ENCODE results near the gene PPDPF. TPM values are rescaled to one million over a fixed set of nuclear protein-coding genes. Genes with fewer than 3 reads are reported as not detected.

Gene PPDPF
- total and polyA plus RNA-seq, 2 donors (not counting 1 experiment from before 2014, with no cell fraction given), result 34.0 to 58.0 TPM

GRCh38 chr20:63536997-63537524, 16.5 kb downstream of the PPDPF start, which contains the start of gene PTK6:
Gene PTK6, minus strand, starts transcription at chr20:63537376. Its CDS starts 62 bp downstream, at chr20:63537314.
- Histone ChIP-seq H3K9ac (ENCODE audit: insufficient read depth, low read length) (peak within 1 kb of the TSS; percentile 30), H3K36me3 (ENCODE audit: control insufficient read depth, insufficient read depth, low read length) (no peaks in the 10 kb centered on the region), H2AFZ (ENCODE audit: low read length) (peak within 1 kb of the TSS; percentile 61), H3K4me2 (ENCODE audit: extremely low read depth, insufficient read depth, low read length) (peak within 1 kb of the TSS; percentile 8), H3K27ac (ENCODE audit: insufficient read depth, low read length) (no peak within 1 kb of the TSS), H3K27me3 (ENCODE audit: control insufficient read depth, insufficient read depth, low read length) (peaks cover 2% of the 10 kb centered on the region), H3K79me2 (ENCODE audit: control insufficient read depth, insufficient read depth, low read length) (no peaks in the 10 kb centered on the region), H3K4me3 (replicated peaks in 1 of 4; ENCODE audit: control extremely low read depth in 1 of 4, insufficient read depth in 1 of 4, low read depth in 3 of 4, low read length in 4 of 4) (peak within 1 kb of the TSS in 1 of 4 experiments; percentile 28), H4K20me1 (ENCODE audit: control insufficient read depth, extremely low read depth, insufficient read depth, low read length) (no peaks in the 10 kb centered on the region), H3K9me3 (ENCODE audit: control insufficient read depth, insufficient read depth, low read depth, low read length) (no peaks in the 10 kb centered on the region), H3K4me1 (ENCODE audit: control insufficient read depth, extremely low read depth, insufficient read depth, low read length) (peaks cover 5% of the 10 kb centered on the region)
- DNase-seq (ENCODE audit: low read depth in 2 of 2), result no peak
- TF ChIP-seq EZH2 (IDR thresholded peaks at IDR 0.05; ENCODE audit: low read length, missing control alignments), result no peak
- TF ChIP-seq CTCF (conservative IDR thresholded peaks at IDR 0.05 in 1 of 2, IDR thresholded peaks at IDR 0.05 in 1 of 2; ENCODE audit: low read depth in 1 of 2, low read length in 2 of 2), result no peak

GRCh38 chr20:63537525-63538203, 17.1 kb downstream of the PPDPF start:
- H3K27ac ChIP-seq (ENCODE audit: insufficient read depth, low read length), result no peak overlapping the region
- H3K9ac ChIP-seq (ENCODE audit: insufficient read depth, low read length), result peak overlapping the region; percentile 30
- H3K9me3 ChIP-seq (ENCODE audit: control insufficient read depth, insufficient read depth, low read depth, low read length), result no peaks in the 10 kb centered on the region
- peaks cover 5% of the 10 kb centered on the region for H3K4me1 ChIP-seq (ENCODE audit: control insufficient read depth, extremely low read depth, insufficient read depth, low read length)
- peak; percentile 79 to 91 for DNase-seq (ENCODE audit: low read depth in 2 of 2)
- H3K27me3 ChIP-seq (ENCODE audit: control insufficient read depth, insufficient read depth, low read length), result no peaks in the 10 kb centered on the region
- peak overlapping the region; percentile 8 for H3K4me2 ChIP-seq (ENCODE audit: extremely low read depth, insufficient read depth, low read length)
- no peak for TF ChIP-seq EZH2 (IDR thresholded peaks at IDR 0.05; ENCODE audit: low read length, missing control alignments)
- TF ChIP-seq CTCF (conservative IDR thresholded peaks at IDR 0.05 in 1 of 2, IDR thresholded peaks at IDR 0.05 in 1 of 2; ENCODE audit: low read depth in 1 of 2, low read length in 2 of 2), result peak; percentile 73 to 91
- peak overlapping the region in 1 of 4 experiments; percentile 28 for H3K4me3 ChIP-seq (replicated peaks in 1 of 4; ENCODE audit: control extremely low read depth in 1 of 4, insufficient read depth in 1 of 4, low read depth in 3 of 4, low read length in 4 of 4)
- peak overlapping the region; percentile 61 for H2AFZ ChIP-seq (ENCODE audit: low read length)
- no peaks in the 10 kb centered on the region for H3K36me3 ChIP-seq (ENCODE audit: control insufficient read depth, insufficient read depth, low read length)
- H3K79me2 ChIP-seq (ENCODE audit: control insufficient read depth, insufficient read depth, low read length), result no peaks in the 10 kb centered on the region
- no peaks in the 10 kb centered on the region for H4K20me1 ChIP-seq (ENCODE audit: control insufficient read depth, extremely low read depth, insufficient read depth, low read length)

GRCh38 chr20:63538204-63539091, 17.9 kb downstream of the PPDPF start:
- Histone ChIP-seq H2AFZ (ENCODE audit: low read length) (peak overlapping the region; percentile 61), H3K79me2 (ENCODE audit: control insufficient read depth, insufficient read depth, low read length) (no peaks in the 10 kb centered on the region), H3K9ac (ENCODE audit: insufficient read depth, low read length) (no peak overlapping the region), H3K36me3 (ENCODE audit: control insufficient read depth, insufficient read depth, low read length) (no peaks in the 10 kb centered on the region), H3K27ac (ENCODE audit: insufficient read depth, low read length) (no peak overlapping the region), H4K20me1 (ENCODE audit: control insufficient read depth, extremely low read depth, insufficient read depth, low read length) (no peaks in the 10 kb centered on the region), H3K9me3 (ENCODE audit: control insufficient read depth, insufficient read depth, low read depth, low read length) (no peaks in the 10 kb centered on the region), H3K27me3 (ENCODE audit: control insufficient read depth, insufficient read depth, low read length) (no peaks in the 10 kb centered on the region), H3K4me1 (ENCODE audit: control insufficient read depth, extremely low read depth, insufficient read depth, low read length) (peaks cover 5% of the 10 kb centered on the region), H3K4me2 (ENCODE audit: extremely low read depth, insufficient read depth, low read length) (peak overlapping the region; percentile 8), H3K4me3 (replicated peaks in 1 of 4; ENCODE audit: control extremely low read depth in 1 of 4, insufficient read depth in 1 of 4, low read depth in 3 of 4, low read length in 4 of 4) (peak overlapping the region in 1 of 4 experiments; percentile 28)
- DNase-seq (ENCODE audit: low read depth in 2 of 2), result peak in 1 of 2 donors; percentile 49
- TF ChIP-seq EZH2 (IDR thresholded peaks at IDR 0.05; ENCODE audit: low read length, missing control alignments) (no peak), CTCF (conservative IDR thresholded peaks at IDR 0.05 in 1 of 2, IDR thresholded peaks at IDR 0.05 in 1 of 2; ENCODE audit: low read depth in 1 of 2, low read length in 2 of 2) (peak in 1 of 2 donors; percentile 15)
